ENCODE results near the gene LSM14B. TPM values are rescaled to one million over a fixed set of nuclear protein-coding genes. Genes with fewer than 3 reads are reported as not detected.

LSM14B gene
- total and polyA plus RNA-seq, 7 experiments from 2014 or later = 1.4 to 61.5 (median 41.7) TPM

- CTCF ChIA-PET = interaction anchor here (1.1 kb wide), 1 partner anchor 117 kb away, joined by 3 read pairs; no protein-coding TSS in a partner anchor
- Histone ChIP-seq H3K4me1 (ENCODE audit: control insufficient read depth in 2 of 2, insufficient read depth in 2 of 2, low read length in 2 of 2) (peaks cover 6 to 7% of the 10 kb centered on the region in 2 donors), H3K36me3 (ENCODE audit: control insufficient read depth in 2 of 3, insufficient read depth in 3 of 3, low read length in 3 of 3) (peaks cover 28 to 93% (median 34%) of the 10 kb centered on the region in 3 experiments), H3K9me3 (ENCODE audit: control insufficient read depth in 2 of 3, low read length in 3 of 3) (no peaks in the 10 kb centered on the region), H3K27me3 (ENCODE audit: control insufficient read depth in 2 of 2, insufficient read depth in 2 of 2, low read length in 2 of 2) (no peaks in the 10 kb centered on the region), H3K27ac (ENCODE audit: low read depth, low read length) (no peak overlapping the region), H3K4me3 (ENCODE audit: low read length) (no peak overlapping the region)
- ATAC-seq (no peak), DNase-seq (no peak)
- Mint-ChIP-seq H3K4me1 (peaks cover 29 to 66% (median 44%) of the 10 kb centered on the region in 7 donors), H3K9me3 (peaks cover 0 to 2% (median 0%) of the 10 kb centered on the region in 11 donors), H3K27ac (peak overlapping the region in 5 of 9 donors; percentile 17 to 81 (median 48)), H3K36me3 (peaks cover 15 to 64% (median 32%) of the 10 kb centered on the region in 5 donors), H3K4me3 (no peak overlapping the region), H3K27me3 (no peaks in the 10 kb centered on the region)
- intact Hi-C loops (cut with micrococcal nuclease) = no loop called here
- POLR2A ChIA-PET = interaction anchor here (0.7 to 1.9 kb wide), 2 partner anchors 10 to 13 kb away, joined by 3 to 8 read pairs; no protein-coding TSS in a partner anchor
Measured at GRCh38 chr20:62128502-62128901, 6.2 kb downstream of the LSM14B start.

DNA sequence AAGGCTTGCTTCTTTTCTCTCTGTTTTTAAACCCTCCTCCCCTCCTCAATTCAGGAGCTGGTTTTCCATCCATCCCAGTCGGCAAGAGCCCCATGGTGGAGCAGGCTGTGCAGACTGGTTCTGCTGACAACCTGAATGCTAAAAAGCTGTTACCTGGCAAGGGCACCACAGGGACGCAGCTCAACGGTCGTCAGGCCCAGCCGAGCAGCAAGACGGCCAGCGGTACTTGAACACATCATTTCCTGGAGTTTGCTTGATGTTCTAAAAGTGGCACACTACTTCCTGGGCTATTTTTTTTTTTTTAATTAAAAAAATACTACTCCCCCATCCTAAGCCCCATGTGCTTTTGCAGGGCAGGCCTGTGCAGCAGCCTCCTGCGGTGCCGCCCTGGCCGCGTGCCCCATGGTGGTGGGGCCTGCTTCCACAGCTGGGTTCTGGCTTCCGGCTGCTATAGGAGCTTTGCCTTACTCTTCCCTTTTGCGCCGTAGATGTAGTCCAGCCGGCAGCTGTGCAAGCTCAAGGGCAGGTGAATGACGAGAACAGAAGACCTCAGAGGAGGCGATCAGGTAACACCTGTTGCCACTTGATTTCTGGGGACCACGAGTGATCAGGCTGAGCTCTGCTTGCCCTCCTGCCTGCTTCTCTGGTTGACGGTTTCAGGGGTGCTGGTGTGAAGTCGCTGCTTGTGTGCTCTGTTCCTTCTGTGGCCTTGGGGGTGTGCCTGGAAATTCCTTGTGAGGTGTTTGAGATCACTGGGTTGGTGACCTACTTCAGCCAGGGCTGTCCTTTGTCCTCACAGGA, 7.7 kb downstream of the LSM14B start:
- no peaks in the 10 kb centered on the region for H3K27me3 Mint-ChIP-seq
- ATAC-seq (no peak), DNase-seq (no peak)
- intact Hi-C loops (cut with micrococcal nuclease) = no loop called here
- ChIA-PET CTCF (interaction anchor here (0.6 to 0.7 kb wide), 2 partner anchors 105 to 107 kb away, joined by 3 read pairs; no protein-coding TSS in a partner anchor), POLR2A (interaction anchor here (0.9 to 2.2 kb wide), 4 partner anchors 8 to 120 kb away, joined by 4 to 9 read pairs (median 6); partner anchors contain the start of gene LSM14B)
- Histone ChIP-seq H3K9me3 (ENCODE audit: control insufficient read depth in 2 of 3, low read length in 3 of 3) (no peaks in the 10 kb centered on the region), H3K36me3 (ENCODE audit: control insufficient read depth in 2 of 3, insufficient read depth in 3 of 3, low read length in 3 of 3) (peaks cover 36 to 98% (median 39%) of the 10 kb centered on the region in 3 experiments), H3K27ac (ENCODE audit: low read depth, low read length) (peak overlapping the region; percentile 9), H3K27me3 (ENCODE audit: control insufficient read depth in 2 of 2, insufficient read depth in 2 of 2, low read length in 2 of 2) (no peaks in the 10 kb centered on the region), H3K4me3 (ENCODE audit: low read length) (no peak overlapping the region), H3K4me1 (ENCODE audit: control insufficient read depth in 2 of 2, insufficient read depth in 2 of 2, low read length in 2 of 2) (no peaks in the 10 kb centered on the region)
- peaks cover 0 to 2% (median 0%) of the 10 kb centered on the region in 11 donors for H3K9me3 Mint-ChIP-seq
- H3K27ac Mint-ChIP-seq = peak overlapping the region in 6 of 9 donors; percentile 40 to 81 (median 61)
- peak overlapping the region in 3 of 10 donors; percentile 13 to 58 (median 18) for H3K4me3 Mint-ChIP-seq
- peaks cover 22 to 56% (median 36%) of the 10 kb centered on the region in 7 donors for H3K4me1 Mint-ChIP-seq
- peaks cover 15 to 58% (median 32%) of the 10 kb centered on the region in 5 donors for H3K36me3 Mint-ChIP-seq

GRCh38 chr20:62131560-62132320, 9.5 kb downstream of the LSM14B start:
- H3K27me3 Mint-ChIP-seq = no peaks in the 10 kb centered on the region
- peak overlapping the region in 7 of 10 donors; percentile 43 to 68 (median 59) for H3K4me3 Mint-ChIP-seq
- Histone ChIP-seq H3K36me3 (ENCODE audit: control insufficient read depth in 2 of 3, insufficient read depth in 3 of 3, low read length in 3 of 3) (peaks cover 29 to 98% (median 40%) of the 10 kb centered on the region in 3 experiments), H3K27ac (ENCODE audit: low read depth, low read length) (no peak overlapping the region), H3K27me3 (ENCODE audit: control insufficient read depth in 2 of 2, insufficient read depth in 2 of 2, low read length in 2 of 2) (no peaks in the 10 kb centered on the region), H3K9me3 (ENCODE audit: control insufficient read depth in 2 of 3, low read length in 3 of 3) (no peaks in the 10 kb centered on the region), H3K4me1 (ENCODE audit: control insufficient read depth in 2 of 2, insufficient read depth in 2 of 2, low read length in 2 of 2) (no peaks in the 10 kb centered on the region), H3K4me3 (ENCODE audit: low read length) (no peak overlapping the region)
- H3K4me1 Mint-ChIP-seq = peaks cover 19 to 50% (median 30%) of the 10 kb centered on the region in 7 donors
- POLR2A ChIA-PET = interaction anchor here (0.9 to 4.9 kb wide), 4 partner anchors 7 to 70 kb away, joined by 3 to 29 read pairs (median 6); no protein-coding TSS in a partner anchor
- peaks cover 15 to 55% (median 32%) of the 10 kb centered on the region in 5 donors for H3K36me3 Mint-ChIP-seq
- DNase-seq = no peak
- ATAC-seq = no peak
- intact Hi-C loops (cut with micrococcal nuclease) = no loop called here
- H3K9me3 Mint-ChIP-seq = peaks cover 0 to 2% (median 0%) of the 10 kb centered on the region in 11 donors
- CTCF ChIA-PET = interaction anchor here (4.9 kb wide), 1 partner anchor 121 kb away, joined by 27 read pairs; no protein-coding TSS in a partner anchor
- H3K27ac Mint-ChIP-seq = peak overlapping the region; percentile 70 to 93 (median 85)

DNA sequence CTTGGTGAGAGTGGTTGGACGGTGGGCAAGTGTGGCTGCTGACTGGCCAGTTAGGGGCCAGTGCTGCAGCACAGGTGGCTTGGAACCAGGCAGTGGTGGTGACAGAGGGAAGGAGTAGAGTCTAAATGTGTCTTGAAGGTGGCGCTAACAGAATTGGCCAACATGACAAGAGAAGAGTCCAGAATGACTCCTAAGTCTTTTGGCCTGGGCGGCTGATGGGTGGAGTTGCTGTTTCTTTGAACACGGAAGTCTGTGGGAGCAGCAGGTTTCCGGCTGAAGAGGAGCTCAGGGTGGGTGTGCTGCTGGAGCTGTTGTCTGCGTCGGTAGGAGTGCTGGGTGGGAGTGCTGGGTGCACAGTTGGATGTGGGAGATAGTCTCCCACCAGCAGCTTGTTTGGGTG, 10.1 kb downstream of the LSM14B start:
- peak overlapping the region; percentile 70 to 93 (median 85) for H3K27ac Mint-ChIP-seq
- H3K27me3 Mint-ChIP-seq = no peaks in the 10 kb centered on the region
- H3K27me3 ChIP-seq (ENCODE audit: control insufficient read depth in 2 of 2, insufficient read depth in 2 of 2, low read length in 2 of 2) = no peaks in the 10 kb centered on the region
- intact Hi-C loops (cut with micrococcal nuclease) = no loop called here
- peaks cover 24 to 50% (median 33%) of the 10 kb centered on the region in 7 donors for H3K4me1 Mint-ChIP-seq
- H3K4me3 Mint-ChIP-seq = peak overlapping the region in 9 of 10 donors; percentile 20 to 68 (median 59)
- no peaks in the 10 kb centered on the region for H3K4me1 ChIP-seq (ENCODE audit: control insufficient read depth in 2 of 2, insufficient read depth in 2 of 2, low read length in 2 of 2)
- POLR2A ChIA-PET = interaction anchor here (0.9 to 4.9 kb wide), 4 partner anchors 7 to 71 kb away, joined by 3 to 29 read pairs (median 3); no protein-coding TSS in a partner anchor
- H3K9me3 Mint-ChIP-seq = peaks cover 0 to 2% (median 0%) of the 10 kb centered on the region in 11 donors
- peak overlapping the region; percentile 40 for H3K27ac ChIP-seq (ENCODE audit: low read depth, low read length)
- H3K36me3 ChIP-seq (ENCODE audit: control insufficient read depth in 2 of 3, insufficient read depth in 3 of 3, low read length in 3 of 3) = peaks cover 35 to 96% (median 41%) of the 10 kb centered on the region in 3 experiments
- H3K36me3 Mint-ChIP-seq = peaks cover 15 to 55% (median 38%) of the 10 kb centered on the region in 5 donors
- CTCF ChIA-PET = interaction anchor here (1.6 to 4.9 kb wide), 2 partner anchors 10 to 122 kb away, joined by 6 to 27 read pairs; no protein-coding TSS in a partner anchor
- H3K9me3 ChIP-seq (ENCODE audit: control insufficient read depth in 2 of 3, low read length in 3 of 3) = no peaks in the 10 kb centered on the region
- ATAC-seq = no peak
- DNase-seq = no peak
- H3K4me3 ChIP-seq (ENCODE audit: low read length) = no peak overlapping the region

DNA sequence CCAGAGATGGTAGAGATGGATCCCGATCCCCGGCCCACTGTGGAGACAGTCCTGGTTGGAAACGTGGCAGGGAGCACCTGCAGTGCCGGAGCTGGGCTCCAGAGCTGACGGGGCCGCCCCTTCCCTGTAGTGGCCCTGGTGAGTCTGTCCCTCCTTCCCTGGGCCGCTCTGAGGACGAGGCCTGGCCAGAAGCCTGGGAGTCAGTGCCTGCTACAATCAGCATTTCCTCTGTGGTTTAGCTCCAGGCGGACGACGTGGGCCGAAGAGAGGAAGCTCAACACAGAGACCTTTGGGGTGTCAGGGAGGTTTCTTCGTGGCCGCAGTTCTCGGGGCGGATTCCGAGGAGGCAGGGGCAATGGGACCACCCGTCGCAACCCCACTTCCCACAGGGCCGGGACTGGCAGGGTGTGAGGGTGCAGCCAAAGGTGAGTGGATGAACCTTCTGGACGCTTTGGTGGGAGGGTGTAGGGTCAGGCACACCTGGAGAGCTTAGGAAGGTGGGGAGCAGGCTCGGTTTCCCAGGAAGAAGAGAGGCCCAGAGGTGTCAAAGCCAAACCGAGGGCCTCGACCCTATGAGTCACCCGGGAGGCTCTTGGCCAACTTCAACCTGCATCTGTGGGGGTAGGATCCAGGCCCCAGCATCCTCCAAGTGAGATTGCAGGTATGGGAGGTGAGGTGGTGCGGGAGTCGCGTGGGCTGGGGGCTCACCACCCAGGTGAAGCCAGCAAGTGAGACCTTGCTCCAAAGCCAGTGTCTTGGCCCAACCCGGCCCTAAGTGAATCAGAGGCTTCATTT, 11.0 kb downstream of the LSM14B start:
- ATAC-seq = no peak
- peaks cover 17 to 54% (median 40%) of the 10 kb centered on the region in 5 donors for H3K36me3 Mint-ChIP-seq
- no peak overlapping the region for H3K4me3 ChIP-seq (ENCODE audit: low read length)
- peak overlapping the region in 1 of 10 donors; percentile 29 for H3K4me3 Mint-ChIP-seq
- intact Hi-C loops (cut with micrococcal nuclease) = no loop called here
- CTCF ChIA-PET = interaction anchor here (0.9 to 4.9 kb wide), 3 partner anchors 9 to 122 kb away, joined by 4 to 27 read pairs (median 6); no protein-coding TSS in a partner anchor
- H3K27ac Mint-ChIP-seq = peak overlapping the region in 4 of 9 donors; percentile 85 to 91 (median 88)
- no peaks in the 10 kb centered on the region for H3K27me3 ChIP-seq (ENCODE audit: control insufficient read depth in 2 of 2, insufficient read depth in 2 of 2, low read length in 2 of 2)
- peaks cover 29 to 49% (median 34%) of the 10 kb centered on the region in 7 donors for H3K4me1 Mint-ChIP-seq
- POLR2A ChIA-PET = interaction anchor here (0.7 to 4.9 kb wide), 7 partner anchors 8 to 102 kb away, joined by 3 to 29 read pairs (median 3); partner anchors contain the start of gene LSM14B
- peaks cover 0 to 2% (median 0%) of the 10 kb centered on the region in 11 donors for H3K9me3 Mint-ChIP-seq
- peak overlapping the region; percentile 40 for H3K27ac ChIP-seq (ENCODE audit: low read depth, low read length)
- H3K36me3 ChIP-seq (ENCODE audit: control insufficient read depth in 2 of 3, insufficient read depth in 3 of 3, low read length in 3 of 3) = peaks cover 41 to 96% (median 45%) of the 10 kb centered on the region in 3 experiments
- no peaks in the 10 kb centered on the region for H3K4me1 ChIP-seq (ENCODE audit: control insufficient read depth in 2 of 2, insufficient read depth in 2 of 2, low read length in 2 of 2)
- no peaks in the 10 kb centered on the region for H3K27me3 Mint-ChIP-seq
- no peak for DNase-seq
- no peaks in the 10 kb centered on the region for H3K9me3 ChIP-seq (ENCODE audit: control insufficient read depth in 2 of 3, low read length in 3 of 3)
